Measurements from ENCODE around the gene TRPT1.
"Not testable (repeated sequence)": the region's sequence is repeated elsewhere in the genome, so short reads cannot be mapped to it uniquely, and the experiment has no call there.

TRPT1 gene

DNA sequence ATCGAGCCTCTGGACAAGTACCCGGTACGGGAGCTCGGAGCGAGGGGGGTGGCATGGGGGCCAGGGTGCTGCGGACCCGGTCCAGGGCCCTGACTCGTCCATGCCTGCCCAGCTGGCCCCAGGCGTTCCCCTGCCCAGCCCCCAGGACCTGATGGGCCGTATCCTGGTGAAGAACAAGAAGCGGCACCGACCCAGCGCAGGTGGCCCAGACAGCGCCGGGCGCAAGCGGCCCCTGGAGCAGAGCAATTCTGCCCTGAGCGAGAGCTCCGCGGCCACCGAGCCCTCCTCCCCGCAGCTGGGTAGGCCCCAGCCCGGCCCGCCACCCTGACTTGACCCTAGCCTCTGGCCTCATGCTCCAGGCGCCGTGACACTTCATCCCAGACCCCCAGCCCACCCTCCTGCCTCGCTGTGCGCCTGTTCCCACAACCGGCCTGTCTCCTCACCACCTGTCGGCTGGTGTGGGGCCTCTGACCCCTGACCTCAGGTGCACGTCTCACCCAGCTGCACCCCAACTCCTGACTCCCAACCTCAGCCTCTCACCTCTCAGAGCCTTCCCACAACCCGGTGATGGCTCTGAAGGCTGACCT is 33.1 kb upstream of the TRPT1 start:
- in situ Hi-C loops (cut with HindIII; ENCODE audit: low sequenced_read_pairs), result no loop called here

GRCh38 chr11:64258356-64258755 is 32.4 kb upstream of the TRPT1 start:
- in situ Hi-C loops (cut with HindIII; ENCODE audit: low sequenced_read_pairs), result no loop called here

GRCh38 chr11:64256300-64256699 is 30.3 kb upstream of the TRPT1 start:
- in situ Hi-C loops (cut with HindIII; ENCODE audit: low sequenced_read_pairs), result no loop called here

GRCh38 chr11:64255135-64256128 is 29.4 kb upstream of the TRPT1 start:
- in situ Hi-C loops (cut with HindIII; ENCODE audit: low sequenced_read_pairs), result no loop called here

GRCh38 chr11:64254326-64254725 is 28.3 kb upstream of the TRPT1 start:
- in situ Hi-C loops (cut with HindIII; ENCODE audit: low sequenced_read_pairs), result no loop called here

DNA sequence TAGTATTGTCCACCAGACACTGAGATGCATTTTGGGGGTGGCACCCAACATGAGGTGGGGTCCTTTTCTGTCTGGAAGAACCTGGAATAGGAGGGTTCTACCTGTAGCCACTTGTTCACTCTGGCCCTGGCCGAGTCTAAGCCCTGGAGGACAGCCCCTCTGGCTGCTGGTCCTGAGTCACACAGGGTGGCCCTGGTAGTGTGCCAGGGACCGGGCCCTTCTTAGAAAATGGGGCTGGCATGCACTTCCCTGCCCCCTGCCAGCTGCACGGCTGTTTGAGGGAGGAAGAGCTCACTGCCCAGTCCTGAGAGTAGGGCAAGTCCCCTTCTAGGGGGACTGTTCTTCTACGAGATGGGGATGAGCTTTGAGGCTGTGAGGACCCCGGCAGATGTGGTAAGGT is 27.5 kb upstream of the TRPT1 start:
- in situ Hi-C loops (cut with HindIII; ENCODE audit: low sequenced_read_pairs), result no loop called here

DNA sequence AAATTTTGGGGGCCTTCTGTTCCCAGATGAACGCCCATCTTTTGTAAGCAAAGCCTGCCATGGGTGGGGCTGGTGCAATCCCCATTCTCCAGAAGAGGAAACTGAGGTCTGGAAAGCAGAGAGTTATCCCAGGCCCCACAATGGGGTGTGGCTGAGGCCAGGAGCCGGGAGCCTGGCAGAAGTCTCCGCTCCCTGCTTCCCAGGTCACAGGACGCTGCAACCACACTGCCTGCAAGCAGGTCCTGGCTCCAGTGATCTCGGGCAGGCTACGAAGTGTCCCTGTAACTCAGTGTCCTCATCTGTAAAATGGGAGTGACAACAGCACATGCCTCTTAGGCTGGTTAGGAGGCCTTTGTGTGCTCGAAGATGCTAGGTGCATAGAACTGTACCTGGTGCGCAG is 27.1 kb upstream of the TRPT1 start:
- in situ Hi-C loops (cut with HindIII; ENCODE audit: low sequenced_read_pairs), result no loop called here

DNA sequence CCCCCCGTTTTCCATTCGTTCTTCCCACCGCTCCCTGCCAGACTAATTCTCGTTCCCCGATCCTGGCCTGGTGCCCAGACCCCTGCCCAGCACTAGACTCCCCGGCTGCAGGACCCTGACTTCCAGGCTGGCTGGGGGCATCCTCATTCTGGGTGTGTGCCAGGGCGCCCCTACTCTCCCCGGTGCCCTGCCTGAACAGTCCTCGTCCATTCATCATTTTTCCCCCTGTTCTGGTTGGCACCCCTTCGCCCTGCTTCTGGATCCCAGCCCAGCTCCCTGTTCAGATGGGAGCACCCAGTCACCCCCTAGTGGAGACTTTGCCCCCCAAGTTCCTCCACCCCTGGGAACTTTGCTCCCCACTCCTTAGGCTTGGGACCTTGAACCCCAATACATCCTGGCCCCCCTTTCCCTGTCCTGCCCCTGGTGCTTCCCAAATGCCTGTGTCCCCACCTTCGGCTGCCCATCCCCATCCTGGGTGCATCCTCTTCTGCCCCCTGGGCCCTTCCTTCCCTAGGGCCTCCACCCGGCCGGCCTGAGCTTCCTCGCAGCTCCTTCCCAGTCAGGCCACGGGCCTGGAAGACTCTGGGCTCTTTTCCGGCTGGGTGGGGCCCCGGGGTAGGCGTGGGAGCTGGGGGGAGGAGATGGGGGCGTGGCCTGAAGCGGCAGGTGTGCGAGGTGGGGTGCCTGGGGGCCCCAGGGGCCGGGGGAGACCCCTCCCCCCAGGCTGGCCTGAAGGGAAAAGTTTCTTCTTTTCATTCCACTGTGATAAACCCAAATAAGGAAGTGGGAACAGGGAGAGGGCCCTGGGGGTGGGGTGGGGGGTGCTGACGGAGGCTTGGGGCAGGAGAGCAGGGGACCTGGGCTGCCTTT is 26.3 kb upstream of the TRPT1 start:
- in situ Hi-C loops (cut with HindIII; ENCODE audit: low sequenced_read_pairs), result no loop called here

DNA sequence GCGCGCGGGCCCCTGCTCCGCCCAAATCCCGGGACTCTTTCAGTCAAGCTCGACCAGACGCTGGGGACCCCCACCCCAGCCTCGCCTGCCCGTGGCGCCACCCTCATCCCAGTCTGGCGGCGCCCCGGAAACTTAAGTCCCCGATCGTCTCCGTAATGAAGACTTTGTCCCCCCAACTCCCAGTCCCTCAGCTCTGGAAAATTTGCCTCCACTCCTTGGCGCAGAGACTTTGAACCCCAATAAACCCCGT is 25.7 kb upstream of the TRPT1 start:
- in situ Hi-C loops (cut with HindIII; ENCODE audit: low sequenced_read_pairs), result no loop called here

- in situ Hi-C loops (cut with HindIII; ENCODE audit: low sequenced_read_pairs), result no loop called here
Measured at GRCh38 chr11:64251016-64251752, 25.2 kb upstream of the TRPT1 start, which contains the start of gene PLCB3. PLCB3 (plus strand) TSS chr11:64251530; CDS start chr11:64251650, 120 bp downstream.

DNA sequence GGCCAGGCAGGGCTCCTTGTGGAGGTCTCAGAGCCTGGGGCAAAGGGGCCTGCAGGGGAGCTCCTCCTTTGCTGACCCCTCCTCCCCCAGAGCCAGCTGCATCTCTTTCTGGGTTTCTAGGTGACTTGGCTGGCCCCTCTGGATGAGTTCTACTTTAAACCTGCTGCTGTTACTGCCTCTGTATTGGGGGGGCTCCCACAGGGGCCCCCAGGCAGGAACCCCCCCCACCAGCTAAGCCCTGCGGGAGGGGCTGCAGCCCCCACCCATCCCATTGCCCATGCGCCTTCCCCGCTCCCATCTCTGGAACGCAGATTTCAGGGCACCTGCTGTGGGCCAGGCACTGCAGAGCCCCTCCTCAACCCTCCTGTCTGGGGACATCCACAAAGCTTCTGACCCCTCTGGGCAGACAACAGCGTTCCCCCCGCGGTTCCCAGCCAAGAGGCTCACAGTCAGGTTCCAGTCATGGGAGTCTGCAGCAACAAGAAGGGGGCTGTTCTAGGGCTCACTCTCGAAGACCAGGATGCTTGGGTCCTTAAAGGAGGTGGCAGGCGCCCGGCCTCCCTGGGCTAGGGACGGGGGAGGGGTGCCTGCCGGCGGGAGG is 24.5 kb upstream of the TRPT1 start:
- in situ Hi-C loops (cut with HindIII; ENCODE audit: low sequenced_read_pairs), result no loop called here

DNA sequence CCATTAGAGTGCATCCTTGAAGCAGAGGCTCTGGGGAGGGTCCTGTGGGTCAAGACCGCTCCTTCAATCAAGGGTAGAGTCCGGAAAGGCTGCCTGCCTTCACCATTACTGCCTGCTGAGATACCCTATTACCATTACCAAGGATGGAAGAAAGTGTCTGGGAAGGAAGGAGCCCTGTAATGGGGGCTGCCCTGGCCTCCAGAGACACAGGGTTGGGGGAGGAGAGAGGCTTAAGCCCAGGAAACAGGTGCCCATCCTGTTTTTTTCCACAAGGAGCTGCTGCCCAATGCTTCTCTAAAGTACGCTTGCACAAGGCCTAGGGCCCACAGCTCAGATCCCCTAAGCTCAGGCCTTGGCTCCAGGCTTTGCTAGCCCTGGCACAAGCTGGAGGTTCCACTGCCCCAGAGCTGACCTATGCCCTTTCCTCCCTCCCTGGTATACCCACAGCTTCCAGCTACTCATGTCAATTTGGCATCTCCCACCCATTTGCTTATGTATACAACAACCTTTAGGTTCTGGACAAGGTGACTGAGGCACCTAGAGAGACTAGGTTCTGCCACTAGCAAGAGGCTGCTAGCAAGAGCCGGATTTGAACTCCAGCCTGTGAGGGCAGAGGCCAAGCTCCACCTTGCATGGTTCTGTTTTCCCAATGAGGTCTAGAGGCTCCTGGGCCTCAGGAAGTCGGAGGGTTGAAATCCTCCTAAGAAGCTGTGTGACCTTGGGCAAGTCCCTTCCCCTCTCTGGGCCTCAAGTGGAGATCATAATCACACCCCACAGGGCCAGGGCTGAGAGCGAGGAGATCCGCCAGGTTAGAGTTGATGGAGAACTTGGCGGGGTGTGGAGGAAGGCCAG is 23.8 kb upstream of the TRPT1 start:
- in situ Hi-C loops (cut with HindIII; ENCODE audit: low sequenced_read_pairs), result no loop called here

DNA sequence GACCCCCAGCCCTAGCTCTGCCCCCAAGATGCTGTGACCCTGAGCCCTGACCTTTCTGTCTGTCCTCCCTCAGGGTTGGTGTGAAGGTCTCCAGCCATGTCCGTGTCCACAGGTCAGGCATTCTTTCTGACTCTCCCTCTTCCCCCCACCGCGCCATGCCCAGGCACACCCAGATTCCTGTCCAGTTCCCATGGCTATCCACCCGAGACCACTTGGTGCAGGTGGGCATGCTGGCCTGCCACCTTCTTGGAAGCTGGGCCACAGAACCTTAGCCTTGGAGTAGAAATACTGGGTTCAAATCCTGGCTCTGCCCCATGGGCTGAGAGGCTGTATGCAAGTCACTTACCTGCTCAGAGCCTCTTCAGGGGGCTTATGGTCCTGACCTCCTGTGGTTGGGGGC is 23.1 kb upstream of the TRPT1 start:
- in situ Hi-C loops (cut with HindIII; ENCODE audit: low sequenced_read_pairs), result no loop called here

- in situ Hi-C loops (cut with HindIII; ENCODE audit: low sequenced_read_pairs), result no loop called here
Measured at GRCh38 chr11:64248578-64248977, 22.6 kb upstream of the TRPT1 start.

DNA sequence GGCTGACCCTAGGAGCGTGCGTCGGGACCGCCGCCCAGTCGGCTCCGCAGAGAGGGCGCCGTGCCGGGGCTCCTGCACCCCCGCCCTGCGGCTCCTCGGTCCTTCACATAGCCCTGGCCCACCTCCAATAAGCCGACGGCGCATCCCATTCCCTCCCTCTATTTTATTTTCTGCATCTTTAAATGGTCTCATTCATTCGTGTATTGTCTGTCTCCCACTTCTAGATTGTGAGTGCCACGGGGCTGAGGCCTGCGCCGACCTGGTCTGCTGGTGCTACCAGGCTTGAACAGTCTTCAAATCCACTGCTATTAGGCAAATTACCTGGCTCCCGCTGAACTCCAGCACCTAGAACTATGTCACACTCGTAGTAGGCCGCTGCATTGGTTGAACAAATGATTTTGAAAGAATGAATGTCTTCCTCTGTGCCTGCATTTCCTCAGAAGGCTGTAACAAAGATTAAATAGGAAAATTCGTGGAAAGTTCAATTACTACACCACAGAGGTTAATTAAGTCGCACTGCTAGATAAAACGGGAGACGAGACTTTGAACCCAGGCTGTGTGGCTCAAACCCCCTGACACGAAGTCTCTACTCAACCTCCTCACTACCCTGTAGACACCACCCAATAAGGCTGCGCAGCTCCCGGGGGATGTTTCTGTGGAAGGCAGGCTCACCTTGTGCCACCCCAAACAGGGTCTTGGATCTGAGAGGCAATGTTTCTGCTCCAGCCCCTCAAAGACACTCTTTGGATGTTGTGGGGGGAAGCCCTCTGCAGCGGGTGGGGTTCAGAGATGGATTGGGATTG is 21.9 kb upstream of the TRPT1 start:
- in situ Hi-C loops (cut with HindIII; ENCODE audit: low sequenced_read_pairs), result no loop called here

- in situ Hi-C loops (cut with HindIII; ENCODE audit: low sequenced_read_pairs), result no loop called here
Measured at GRCh38 chr11:64246871-64247728, 21.1 kb upstream of the TRPT1 start, which contains the start of gene PPP1R14B. PPP1R14B (minus strand) TSS chr11:64246943; CDS start chr11:64246673, 270 bp downstream.

DNA sequence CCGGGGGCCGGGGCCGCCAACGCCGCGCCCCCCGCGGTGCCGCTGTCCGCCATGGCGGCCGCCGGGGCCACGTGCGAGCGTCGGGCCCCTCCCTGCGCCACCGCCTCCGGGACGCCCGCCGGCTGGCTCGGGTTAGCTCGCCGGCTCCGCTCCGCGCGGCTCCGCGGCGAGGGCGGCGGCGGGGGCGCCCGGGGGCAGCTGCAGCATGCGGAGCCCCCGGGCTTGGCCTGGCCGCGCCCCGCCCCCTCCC is 20.6 kb upstream of the TRPT1 start:
- in situ Hi-C loops (cut with HindIII; ENCODE audit: low sequenced_read_pairs), result not testable (repeated sequence)
